H1 (cell line): ENCODE data around the gene ANKS1A. TPM values are rescaled to one million over a fixed set of nuclear protein-coding genes. Genes with fewer than 3 reads are reported as not detected.

Experiments used
- CBX5 ChIP-seq: fragments of 300-800, 300-1000 bp; sonication (generic); IDR thresholded peaks from 2 replicates; pipeline ENCODE4 v1.7.1; 2016; ENCODE audit warnings: antibody characterized with exemption, low read length, low read depth
- CHD7 ChIP-seq: fragments of 300-600 bp; sonication (generic); IDR thresholded peaks from 2 replicates; pipeline ENCODE4 v1.7.1; 2012; ENCODE audit warnings: low read length, moderate library complexity, mild to moderate bottlenecking, inconsistent platforms; ENCODE audit not compliant: insufficient replicate concordance
- MAFK ChIP-seq: IDR thresholded peaks from 2 replicates; pipeline ENCODE4 v1.6.1; 2012; ENCODE audit warnings: low read depth, mild to moderate bottlenecking, improper control_type of control experiment, low read length
- NANOG ChIP-seq: IDR thresholded peaks from 2 replicates; pipeline ENCODE4 v1.6.1; 2011; ENCODE audit warnings: low read length, low read depth, mild to moderate bottlenecking, inconsistent platforms; ENCODE audit not compliant: insufficient read depth, poor library complexity, severe bottlenecking
- RAD21 ChIP-seq, 2 experiments: IDR thresholded peaks in 1 of 2; conservative IDR thresholded peaks in 1 of 2; 2 replicates each; pipeline ENCODE4 v1.6.1; 2011; ENCODE audit warnings: low read depth in 2 of 2, low read length in 2 of 2, improper control_type of control experiment in 1 of 2, inconsistent platforms in 1 of 2, mild to moderate bottlenecking in 1 of 2, moderate library complexity in 1 of 2
- RNF2 ChIP-seq: fragments of 200-900, 300-1000 bp; sonication (generic); IDR thresholded peaks from 2 replicates; pipeline ENCODE4 v1.7.1; 2016; ENCODE audit warnings: borderline replicate concordance, low read depth, mild to moderate bottlenecking, antibody characterized with exemption, low read length; ENCODE audit not compliant: poor library complexity, severe bottlenecking; ENCODE audit errors: missing control alignments
- TAF1 ChIP-seq: IDR thresholded peaks from 2 replicates; pipeline ENCODE4 v1.6.1; 2011; ENCODE audit warnings: mild to moderate bottlenecking, low read depth, low read length
- TAF7 ChIP-seq: optimal IDR thresholded peaks from 2 replicates; pipeline ENCODE3; 2011; ENCODE audit warnings: low read depth, mild to moderate bottlenecking, inconsistent platforms, low read length, moderate library complexity, borderline replicate concordance
- polyA plus RNA-seq, 7 experiments: library from polyadenylated mRNA; depleted of rRNA in 3 of 7; stranded (reverse) in 5 of 7; unstranded in 2 of 7; fragments of >200 nt in 5 of 7; fragments of 200-250 nt in 2 of 7; gene quantifications; 1 replicate in 5 of 7; 2 replicates in 1 of 7; 4 replicates in 1 of 7; pipeline versions ENCODE4 v1.2.1 to v1.2.3, GENCODE V29; 2011 to 2013; ENCODE audit warnings: missing spikeins in 2 of 7, mixed read lengths in 2 of 7
- total RNA-seq: library from RNA; stranded (reverse); fragmentation: NEBNext Ultra II Directional; extraction: Animal tissue kit (Norgen Biotek cat#: 25700); gene quantifications from 2 replicates; pipeline ENCODE4 v1.2.1, GENCODE V29; 2021

The ANKS1A gene
- total and polyA plus RNA-seq, 2 of the 8 experiments (the other 6 are each of a cell fraction or from before 2014, with no cell fraction given), result 9.8 to 30.9 TPM

DNA sequence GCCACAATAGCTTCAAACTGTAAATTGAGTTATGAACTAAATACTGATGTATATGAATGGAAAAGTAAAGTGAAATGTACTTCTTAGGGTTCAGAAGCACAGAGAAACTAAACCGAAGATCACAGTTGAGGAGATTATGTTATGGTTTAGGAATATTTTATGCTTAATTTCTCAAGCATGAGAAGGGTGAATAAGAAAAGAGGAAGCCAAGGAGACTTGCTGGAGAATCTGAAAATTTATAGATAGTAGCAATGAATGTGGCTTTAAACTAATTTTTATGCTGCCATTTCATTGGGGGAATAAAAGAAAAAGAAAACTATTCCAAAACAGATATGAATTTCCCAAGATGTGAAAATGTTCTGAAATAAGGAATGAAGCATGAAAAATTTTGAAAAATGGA is 5.6 kb downstream of the ANKS1A start (continued):
- TF ChIP-seq CHD7, result no peak
- no peak for TF ChIP-seq MAFK
- no peak for TF ChIP-seq CBX5
- no peak for TF ChIP-seq RAD21 (IDR thresholded peaks at IDR 0.05 in 1 of 2, conservative IDR thresholded peaks at IDR 0.05 in 1 of 2; ENCODE audit: low read depth in 2 of 2, low read length in 2 of 2)
- no peak for TF ChIP-seq NANOG
- TF ChIP-seq RNF2, result no peak
- no peak for TF ChIP-seq TAF1
- TF ChIP-seq TAF7, result no peak
